GM18873 (cell line): ENCODE measurements around the gene USP54.

ENCODE experiments used
- ATAC-seq: cut with Tn5 transposase; IDR thresholded peaks from one replicate; pipeline ENCODE4 v1.9.1; 2021; ENCODE audit warnings: mild to moderate bottlenecking, moderate library complexity, moderate number of reproducible peaks; ENCODE audit not compliant: unreplicated experiment, low FRiP score

Gene USP54

GRCh38 chr10:73485320-73485719 lies 105.8 kb downstream of the USP54 start:
- no peak for ATAC-seq

DNA sequence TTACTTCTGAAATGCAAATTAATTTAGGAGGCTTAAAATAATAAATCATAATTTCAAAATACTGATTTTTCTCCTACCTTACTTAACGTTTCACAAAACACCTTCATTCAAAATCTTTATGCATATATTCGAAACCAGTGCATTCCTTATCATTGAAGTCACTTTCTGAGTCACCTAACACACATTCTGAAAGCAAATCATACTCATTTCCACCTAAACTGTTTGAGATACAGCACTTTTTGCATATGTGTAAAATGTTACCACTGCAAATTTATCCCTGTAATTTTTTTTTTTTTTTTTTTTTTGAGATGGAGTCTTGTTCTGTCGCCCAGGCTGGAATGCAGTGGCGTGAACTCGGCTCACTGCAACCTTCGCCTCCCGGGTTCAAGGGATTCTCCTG lies 111.0 kb downstream of the USP54 start:
- ATAC-seq: no peak

DNA sequence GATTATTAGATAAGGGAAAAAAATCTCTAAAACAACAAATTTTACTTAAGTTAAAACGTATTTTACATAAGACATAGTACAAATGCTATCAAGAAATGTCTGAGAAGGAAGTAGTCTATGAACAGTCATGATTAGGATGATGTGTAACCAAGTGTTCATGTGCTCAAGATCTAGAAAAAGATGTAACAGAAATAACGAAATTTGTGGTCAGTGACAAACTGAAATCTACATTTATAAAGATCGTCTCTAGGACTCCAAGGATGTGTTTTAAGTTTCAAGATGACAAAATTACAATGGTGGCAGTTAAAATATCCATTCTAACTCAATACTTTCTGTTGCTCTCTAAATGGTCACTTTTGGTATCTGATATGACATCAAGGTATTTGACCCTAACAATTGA lies 112.5 kb downstream of the USP54 start:
- no peak for ATAC-seq

DNA sequence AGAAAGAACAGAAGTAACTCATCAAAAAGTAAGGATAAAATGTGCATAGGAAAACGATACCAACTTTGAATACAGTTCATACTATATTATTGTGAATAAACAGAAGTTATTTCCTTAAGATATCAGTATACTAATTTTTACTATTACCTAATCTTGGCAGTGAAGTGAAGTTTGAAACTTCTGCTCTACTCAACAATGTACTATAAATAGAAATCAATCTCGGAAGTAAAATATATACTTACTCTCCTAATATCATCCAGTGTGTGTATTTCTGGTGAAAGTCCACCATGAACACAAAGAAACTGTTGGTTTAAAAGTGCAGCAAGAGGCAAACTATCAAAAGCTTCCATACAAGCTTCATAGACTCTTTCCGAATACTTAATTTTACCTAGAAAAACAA lies 119.9 kb downstream of the USP54 start:
- no peak for ATAC-seq

GRCh38 chr10:73469579-73469978 lies 121.6 kb downstream of the USP54 start:
- no peak for ATAC-seq

- no peak for ATAC-seq
Measured at GRCh38 chr10:73467206-73467605, 123.9 kb downstream of the USP54 start.

DNA sequence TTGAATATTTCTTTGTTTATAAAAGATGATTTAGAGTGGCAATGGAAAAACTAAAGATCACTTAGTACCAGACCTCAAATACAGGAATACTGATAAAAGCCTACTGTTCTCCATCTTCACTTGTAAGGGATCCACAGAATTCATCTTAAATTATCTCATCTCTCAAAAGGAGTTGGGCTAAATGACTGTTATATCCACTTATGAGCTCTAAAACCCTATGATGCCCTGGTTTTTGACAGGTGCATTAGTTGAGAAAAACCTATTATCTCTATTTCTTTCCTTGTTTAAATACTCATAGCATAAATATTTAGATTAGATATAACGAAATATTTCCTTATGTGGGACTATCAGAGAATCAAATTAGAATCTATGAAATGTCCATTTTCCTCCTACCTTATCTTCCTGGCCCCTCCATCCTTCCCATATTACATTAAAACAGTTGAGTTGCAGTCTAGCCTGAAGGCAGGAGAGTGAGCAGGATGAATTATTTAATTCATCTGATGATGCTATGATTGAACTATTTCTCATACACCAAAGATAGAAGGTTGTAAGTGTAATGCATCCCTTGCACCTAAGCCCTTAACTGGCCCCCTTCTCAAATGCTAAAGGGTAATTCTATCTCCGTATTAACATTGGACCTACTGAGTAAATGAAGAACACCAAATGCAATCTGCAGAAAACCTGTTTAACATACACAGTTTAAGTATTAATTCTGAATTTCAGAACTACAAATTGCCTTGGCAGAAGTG lies 125.0 kb downstream of the USP54 start:
- no peak for ATAC-seq

GRCh38 chr10:73460897-73461296 lies 130.2 kb downstream of the USP54 start:
- ATAC-seq: no peak

- no peak for ATAC-seq
Measured at GRCh38 chr10:73459683-73460314, 131.3 kb downstream of the USP54 start.

- no peak for ATAC-seq
Measured at GRCh38 chr10:73456187-73456890, 134.8 kb downstream of the USP54 start.

DNA sequence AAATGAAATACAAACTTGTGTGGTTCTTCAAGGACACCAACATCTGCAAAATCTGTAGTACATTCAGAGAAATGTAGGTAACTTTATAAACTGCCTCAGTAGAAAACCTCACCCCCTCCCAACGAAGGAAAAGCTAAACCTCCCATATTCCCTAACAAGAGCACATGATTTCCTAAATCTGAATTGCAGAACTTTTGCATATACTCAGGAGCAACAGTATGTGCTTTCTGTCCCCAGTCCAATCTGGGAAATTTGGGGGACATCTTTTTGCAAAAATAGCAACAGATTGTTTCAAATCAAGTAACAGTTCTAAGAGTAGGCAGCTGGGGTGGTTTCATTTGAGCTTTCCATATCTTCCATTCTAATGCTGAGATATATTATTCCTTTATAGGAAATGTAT lies 142.0 kb downstream of the USP54 start:
- no peak for ATAC-seq

DNA sequence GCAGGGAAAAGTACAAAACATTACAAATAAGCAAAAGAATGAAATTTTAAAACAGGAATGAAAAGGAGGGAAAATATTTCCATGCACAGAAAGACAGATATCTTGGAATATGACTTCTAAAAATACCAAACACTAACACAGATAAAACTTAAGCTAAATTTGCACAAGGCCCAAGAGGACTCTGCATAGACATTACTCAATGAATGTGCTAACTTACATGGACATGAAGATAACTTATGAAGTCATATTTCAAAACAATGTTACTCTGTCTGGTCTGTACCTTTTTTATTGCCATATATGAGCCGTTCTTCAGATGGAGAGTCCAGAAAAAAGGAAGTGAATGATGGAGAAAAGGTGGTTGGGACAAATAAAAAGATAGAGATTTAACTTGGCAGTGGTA lies 142.8 kb downstream of the USP54 start:
- no peak for ATAC-seq
